Pancreas (tissue), 10 donors: Measurements from ENCODE around the gene PARP1. TPM values are rescaled to one million over a fixed set of nuclear protein-coding genes. Genes with fewer than 3 reads are reported as not detected.

ENCODE experiments used
- ATAC-seq, 4 donors: fragments of 200-7000 bp; cut with Tn5 transposase; one replicate each; pipeline versions ENCODE4 v1.8.0 to v1.9.1; 2020; ENCODE audit warnings: mild to moderate bottlenecking in 4 of 4, moderate library complexity in 4 of 4
- DNase-seq, 6 donors: peaks; one replicate each; pipeline ENCODE4 v3.0.0-alpha.2; 2020
- FAIRE-seq: peaks from 2 replicates; lab custom pipeline; 2012; peaks lifted over from hg19 to GRCh38; lab: Jason Lieb, UNC
- H3K27ac ChIP-seq, 4 donors: fragments of 200-600 bp; sonication (generic); 1 replicate in 3 of 4; 2 replicates in 1 of 4; pipeline versions ENCODE4 v1.5.0 to v1.8.0; 2020
- H3K27me3 ChIP-seq, 4 donors: fragments of 200-600 bp; one replicate each; pipeline ENCODE4 v1.8.0; 2021
- H3K36me3 ChIP-seq, 3 donors: fragments of 200-600 bp; sonication (generic) in 1 of 3; one replicate each; pipeline versions ENCODE4 v1.5.0 to v1.8.0; 2020 to 2021
- H3K4me1 ChIP-seq, 3 donors: fragments of 200-600 bp; one replicate each; pipeline ENCODE4 v1.8.0; 2021
- H3K4me3 ChIP-seq, 4 donors: fragments of 200-600 bp; sonication (generic) in 2 of 4; one replicate each; pipeline versions ENCODE4 v1.5.0 to v1.8.0; 2020 to 2021
- H3K9me3 ChIP-seq, 4 donors: fragments of 200-600 bp; one replicate each; pipeline ENCODE4 v1.8.0; 2021
- WGBS, 2 donors: extraction: QIAGEN DNeasy Blood & Tissue Kit; methylation state at CpG; one replicate each; pipeline ENCODE4 v1.1.7; 2013; 5-methylcytosine and 5-hydroxymethylcytosine counted together
- intact Hi-C, 3 donors: fragments of 100-400 bp; cut with DNase I; formaldehyde crosslinking; loops; one replicate each; pipeline versions ENCODE4 v1.11.1 to v1.14.2; 2022
- polyA plus RNA-seq, 2 donors: library from polyadenylated mRNA; stranded (reverse); fragments of 200-250 nt; gene quantifications; one replicate each; pipeline ENCODE4 v1.2.3, GENCODE V29; 2013
- total RNA-seq, 6 donors: library from RNA; stranded (reverse); fragmentation: NEBNext Ultra II Directional in 4 of 6; extraction: Animal tissue kit (Norgen Biotek cat#: 25700) in 4 of 6; gene quantifications; one replicate each; pipeline versions ENCODE4 v1.2.1 to v1.2.4, GENCODE V29; 2021 to 2023
- TF ChIP-seq, protein P1 (sequence below), 4 donors: fragments of 200-600 bp; sonication (generic) in 3 of 4; IDR thresholded peaks; one replicate each; pipeline versions ENCODE4 v1.5.0 to v1.8.0; 2021; ENCODE audit warnings: antibody characterized with exemption in 4 of 4
- donor health status: healthy with polysubstance abuse.
- donor health status: DM: no; HTN: no; CAD: no; lungs with moderate emphysema.
- donor health status: DM: no; HTN: no; CAD: no.
- donor health status: control.
- donor health status: control.
- donor health status: Bipolar disorder and iron deficiency.
- donor health status: DM: yes; HTN: yes; CAD: no.
- donor health status: DM: no; HTN: no; CAD: no.
- donor health status: DM: no; HTN: no; CAD: no.
- donor health status: DM: yes; HTN: yes; CAD: no.

The PARP1 gene
- total and polyA plus RNA-seq, 8 donors, result 16.8 to 69.4 (median 49.6) TPM

DNA sequence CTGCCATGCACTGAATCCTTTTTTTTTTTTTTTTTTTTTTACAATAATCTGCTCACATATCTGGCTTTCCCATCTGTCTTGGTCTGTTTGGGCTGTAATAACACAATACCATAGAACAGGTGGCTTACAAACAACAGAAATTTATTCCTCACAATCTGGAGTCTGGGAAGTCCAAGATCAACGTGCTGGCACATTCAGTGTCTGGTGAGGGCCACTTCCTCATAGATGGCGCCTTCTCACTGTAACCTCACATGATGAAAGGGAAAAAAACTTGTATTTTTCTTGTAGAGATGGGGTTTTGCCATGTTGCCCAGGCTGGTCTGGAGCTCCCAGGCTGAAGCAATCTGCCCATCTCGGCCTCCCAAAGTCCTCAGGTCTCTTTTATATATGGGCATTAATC is 13.0 kb upstream of the PARP1 start:
- FAIRE-seq (no peak), DNase-seq (no peak), ATAC-seq (no peak)
- intact Hi-C loops, result loop anchor here in 1 of 3 donors (10.0 kb wide), 1 partner anchor 184 kb away; no protein-coding TSS in a partner anchor
- no peak overlapping the region for H3K4me3 ChIP-seq
- H3K27me3 ChIP-seq, result no peaks in the 10 kb centered on the region
- 87 to 90% methylated on average over 3 of the region's 3 CpGs for WGBS, 2 donors
- H3K27ac ChIP-seq, result no peak overlapping the region
- no peaks in the 10 kb centered on the region for H3K9me3 ChIP-seq
- H3K36me3 ChIP-seq, result no peaks in the 10 kb centered on the region
- H3K4me1 ChIP-seq, result no peaks in the 10 kb centered on the region
- TF ChIP-seq, protein P1, sequence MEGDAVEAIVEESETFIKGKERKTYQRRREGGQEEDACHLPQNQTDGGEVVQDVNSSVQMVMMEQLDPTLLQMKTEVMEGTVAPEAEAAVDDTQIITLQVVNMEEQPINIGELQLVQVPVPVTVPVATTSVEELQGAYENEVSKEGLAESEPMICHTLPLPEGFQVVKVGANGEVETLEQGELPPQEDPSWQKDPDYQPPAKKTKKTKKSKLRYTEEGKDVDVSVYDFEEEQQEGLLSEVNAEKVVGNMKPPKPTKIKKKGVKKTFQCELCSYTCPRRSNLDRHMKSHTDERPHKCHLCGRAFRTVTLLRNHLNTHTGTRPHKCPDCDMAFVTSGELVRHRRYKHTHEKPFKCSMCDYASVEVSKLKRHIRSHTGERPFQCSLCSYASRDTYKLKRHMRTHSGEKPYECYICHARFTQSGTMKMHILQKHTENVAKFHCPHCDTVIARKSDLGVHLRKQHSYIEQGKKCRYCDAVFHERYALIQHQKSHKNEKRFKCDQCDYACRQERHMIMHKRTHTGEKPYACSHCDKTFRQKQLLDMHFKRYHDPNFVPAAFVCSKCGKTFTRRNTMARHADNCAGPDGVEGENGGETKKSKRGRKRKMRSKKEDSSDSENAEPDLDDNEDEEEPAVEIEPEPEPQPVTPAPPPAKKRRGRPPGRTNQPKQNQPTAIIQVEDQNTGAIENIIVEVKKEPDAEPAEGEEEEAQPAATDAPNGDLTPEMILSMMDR (IDR thresholded peaks at IDR 0.05), result no peak

DNA sequence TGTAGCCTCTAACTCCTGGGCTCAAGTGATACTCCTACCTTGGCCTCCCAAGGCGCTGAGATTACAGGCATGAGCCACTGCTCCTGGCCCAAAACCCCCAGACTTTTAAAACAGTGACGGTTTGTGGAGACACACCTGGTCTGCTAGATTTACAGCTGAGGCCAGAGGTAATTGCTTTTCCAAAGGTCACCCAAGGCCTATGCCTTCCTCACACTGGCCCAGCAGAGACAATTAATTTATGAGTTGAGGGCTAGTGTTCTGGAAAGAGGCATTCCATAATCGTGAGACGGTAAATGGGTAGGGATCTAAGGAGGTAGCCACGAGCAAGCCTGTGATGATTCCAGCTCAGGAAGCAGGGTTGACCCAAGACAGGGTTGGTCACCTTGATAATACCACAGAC is 12.4 kb upstream of the PARP1 start:
- H3K36me3 ChIP-seq, result no peaks in the 10 kb centered on the region
- 88 to 95% methylated on average over 5 of the region's 5 CpGs for WGBS, 2 donors
- no peak overlapping the region for H3K27ac ChIP-seq
- no peak overlapping the region for H3K4me3 ChIP-seq
- no peaks in the 10 kb centered on the region for H3K9me3 ChIP-seq
- no peak for FAIRE-seq
- ATAC-seq, result no peak
- no peaks in the 10 kb centered on the region for H3K4me1 ChIP-seq
- DNase-seq, result no peak
- H3K27me3 ChIP-seq, result no peaks in the 10 kb centered on the region
- intact Hi-C loops, result loop anchor here in 1 of 3 donors (10.0 kb wide), 1 partner anchor 184 kb away; no protein-coding TSS in a partner anchor
- TF ChIP-seq, protein P1 (IDR thresholded peaks at IDR 0.05), result no peak

DNA sequence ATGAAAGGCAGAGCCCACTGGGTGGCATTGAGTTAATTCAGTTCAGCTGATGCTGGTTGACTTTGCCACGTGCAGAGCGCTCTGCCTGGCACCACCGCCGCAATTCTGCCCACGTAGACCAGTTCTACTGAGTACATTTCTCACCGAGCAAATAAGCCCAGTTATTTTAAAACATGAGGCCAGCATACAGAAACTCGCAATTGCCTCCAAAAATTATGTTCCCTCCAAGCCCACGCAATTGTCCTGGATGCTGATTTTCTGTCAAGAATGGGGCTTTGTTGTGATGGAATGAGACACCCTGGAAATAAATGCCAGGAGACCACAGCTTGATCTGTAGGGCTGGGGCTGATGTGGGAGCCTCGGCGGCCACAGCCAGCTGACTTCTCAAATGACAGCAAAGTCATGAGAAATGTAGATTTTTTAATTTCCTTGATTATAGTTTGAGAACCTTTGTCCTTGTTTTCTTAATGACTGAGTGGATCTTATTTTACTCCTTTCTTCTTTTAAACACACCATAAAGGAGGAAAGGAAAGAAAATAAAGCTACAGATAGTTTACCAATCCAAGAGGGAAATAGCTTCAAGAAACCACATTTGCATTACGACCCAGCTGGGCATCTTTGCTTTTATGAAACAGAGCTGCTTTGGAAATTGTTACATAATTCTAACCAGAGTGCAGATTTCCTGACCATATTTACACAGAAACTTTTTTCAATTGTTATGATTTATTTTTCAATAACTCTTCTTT is 11.6 kb upstream of the PARP1 start:
- intact Hi-C loops, result loop anchor here in 1 of 3 donors (10.0 kb wide), 1 partner anchor 185 kb away; no protein-coding TSS in a partner anchor
- Histone ChIP-seq H3K9me3 (no peaks in the 10 kb centered on the region), H3K4me1 (no peaks in the 10 kb centered on the region), H3K36me3 (no peaks in the 10 kb centered on the region), H3K27ac (no peak overlapping the region), H3K4me3 (no peak overlapping the region), H3K27me3 (no peaks in the 10 kb centered on the region)
- WGBS, 2 donors, result 82 to 83% methylated on average over 11 of the region's 11 CpGs
- FAIRE-seq (no peak), DNase-seq (no peak), ATAC-seq (no peak)
- TF ChIP-seq, protein P1 (IDR thresholded peaks at IDR 0.05), result no peak

DNA sequence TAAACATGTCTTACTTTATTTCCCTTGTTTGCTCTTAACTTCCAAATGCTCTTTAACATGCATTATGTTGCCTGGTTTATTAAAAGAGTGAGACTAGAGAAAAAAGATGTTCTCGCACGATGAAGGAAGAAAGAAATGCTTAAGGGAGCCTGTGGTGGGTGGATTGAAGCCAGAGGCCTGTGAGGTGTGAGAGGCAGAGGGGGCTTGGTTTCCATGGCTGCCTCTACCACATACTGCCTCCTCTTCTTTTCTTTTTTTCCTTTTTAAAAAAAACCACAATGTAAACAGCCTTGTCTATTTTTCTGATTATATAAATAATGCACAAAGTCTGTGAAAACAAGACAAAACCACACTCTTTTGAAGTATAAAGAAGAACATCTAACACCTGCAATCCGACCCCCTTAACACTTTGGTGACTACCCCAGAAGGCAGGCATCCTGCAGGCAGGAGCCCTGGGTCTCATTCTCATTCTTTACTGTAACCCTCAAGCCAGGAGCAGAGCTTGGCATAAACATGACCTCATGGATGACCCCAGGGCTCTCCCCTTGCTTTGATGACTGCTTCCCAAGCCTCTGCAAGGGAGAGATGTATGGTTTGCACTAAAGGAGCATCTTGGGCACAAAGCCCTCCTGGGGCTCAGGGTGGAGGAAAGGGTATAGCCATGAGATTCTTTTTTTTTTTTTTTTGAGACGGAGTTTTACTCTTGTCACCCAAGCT is 10.1 kb upstream of the PARP1 start:
- intact Hi-C loops, result no loop called here
- Histone ChIP-seq H3K36me3 (no peaks in the 10 kb centered on the region), H3K4me1 (no peaks in the 10 kb centered on the region), H3K27me3 (no peaks in the 10 kb centered on the region), H3K27ac (no peak overlapping the region), H3K9me3 (no peaks in the 10 kb centered on the region), H3K4me3 (no peak overlapping the region)
- ATAC-seq (no peak), DNase-seq (no peak), FAIRE-seq (no peak)
- TF ChIP-seq, protein P1 (IDR thresholded peaks at IDR 0.05), result no peak
- WGBS, 2 donors, result 77 to 83% methylated on average over 4 of the region's 4 CpGs
